HL-60/S4 treated with retinoic acid at 250 ng/mL for 4 days and 3 days (cell line): ENCODE data around the gene ZBTB37.
"Not testable (repeated sequence)": the region's sequence is repeated elsewhere in the genome, so short reads cannot be mapped to it uniquely, and the experiment has no call there.

Experiments used
- in situ Hi-C: fragments of 300-500 bp; cut with MboI; formaldehyde crosslinking; loops from 2 replicates; pipeline ENCODE4 v1.7.0; 2022; ENCODE audit warnings: low sequenced_read_pairs

ZBTB37 gene

GRCh38 chr1:173903827-173904531 is 35.8 kb downstream of the ZBTB37 start:
- in situ Hi-C loops = no loop called here

GRCh38 chr1:173913111-173913510 is 44.9 kb downstream of the ZBTB37 start:
- in situ Hi-C loops = no loop called here

GRCh38 chr1:173914366-173914871 is 46.2 kb downstream of the ZBTB37 start:
- in situ Hi-C loops = no loop called here

- in situ Hi-C loops = no loop called here
Observed at GRCh38 chr1:173915596-173915995, 47.4 kb downstream of the ZBTB37 start.

- in situ Hi-C loops = no loop called here
Observed at GRCh38 chr1:173916667-173917066, 48.5 kb downstream of the ZBTB37 start.

GRCh38 chr1:173917149-173917548 is 49.0 kb downstream of the ZBTB37 start, which contains the start of gene SERPINC1:
Gene SERPINC1, minus strand, starts transcription at chr1:173917327. Its CDS starts 68 bp downstream, at chr1:173917259.
- in situ Hi-C loops = no loop called here

- in situ Hi-C loops = no loop called here
Observed at GRCh38 chr1:173917635-173918493, 49.7 kb downstream of the ZBTB37 start.

GRCh38 chr1:173920861-173921260 is 52.7 kb downstream of the ZBTB37 start:
- in situ Hi-C loops = no loop called here

- in situ Hi-C loops = no loop called here
Observed at GRCh38 chr1:173925306-173926242, 57.4 kb downstream of the ZBTB37 start.

GRCh38 chr1:173930541-173930940 is 62.4 kb downstream of the ZBTB37 start:
- in situ Hi-C loops = not testable (repeated sequence)

GRCh38 chr1:173934440-173934839 is 66.3 kb downstream of the ZBTB37 start:
- in situ Hi-C loops = no loop called here

GRCh38 chr1:173937062-173937461 is 68.9 kb downstream of the ZBTB37 start:
- in situ Hi-C loops = no loop called here

- in situ Hi-C loops = no loop called here
Observed at GRCh38 chr1:173946380-173946921, 78.3 kb downstream of the ZBTB37 start.

- in situ Hi-C loops = no loop called here
Observed at GRCh38 chr1:173948594-173948993, 80.4 kb downstream of the ZBTB37 start.
